Measurements from ENCODE around the gene ACBD3. TPM values are rescaled to one million over a fixed set of nuclear protein-coding genes. Genes with fewer than 3 reads are reported as not detected.

Gene ACBD3
- total RNA-seq, 4 donors from 2014 or later, result 37.0 to 64.7 (median 52.1) TPM

GRCh38 chr1:226223157-226223785, 36.7 kb upstream of the ACBD3 start, which contains the start of gene MIXL1:
MIXL1 (plus strand) TSS chr1:226223664; CDS start chr1:226223682, 18 bp downstream.
- Histone ChIP-seq H3K27ac (peak within 1 kb of the TSS in 1 of 4 donors; percentile 12), H3K9me3 (no peaks in the 10 kb centered on the region), H3K4me3 (peak within 1 kb of the TSS; percentile 36 to 68 (median 47)), H3K4me1 (peaks cover 4 to 15% (median 9%) of the 10 kb centered on the region in 3 donors), H3K36me3 (no peaks in the 10 kb centered on the region), H3K27me3 (peaks cover 0 to 37% (median 7%) of the 10 kb centered on the region in 4 donors)
- TF ChIP-seq, protein P1, sequence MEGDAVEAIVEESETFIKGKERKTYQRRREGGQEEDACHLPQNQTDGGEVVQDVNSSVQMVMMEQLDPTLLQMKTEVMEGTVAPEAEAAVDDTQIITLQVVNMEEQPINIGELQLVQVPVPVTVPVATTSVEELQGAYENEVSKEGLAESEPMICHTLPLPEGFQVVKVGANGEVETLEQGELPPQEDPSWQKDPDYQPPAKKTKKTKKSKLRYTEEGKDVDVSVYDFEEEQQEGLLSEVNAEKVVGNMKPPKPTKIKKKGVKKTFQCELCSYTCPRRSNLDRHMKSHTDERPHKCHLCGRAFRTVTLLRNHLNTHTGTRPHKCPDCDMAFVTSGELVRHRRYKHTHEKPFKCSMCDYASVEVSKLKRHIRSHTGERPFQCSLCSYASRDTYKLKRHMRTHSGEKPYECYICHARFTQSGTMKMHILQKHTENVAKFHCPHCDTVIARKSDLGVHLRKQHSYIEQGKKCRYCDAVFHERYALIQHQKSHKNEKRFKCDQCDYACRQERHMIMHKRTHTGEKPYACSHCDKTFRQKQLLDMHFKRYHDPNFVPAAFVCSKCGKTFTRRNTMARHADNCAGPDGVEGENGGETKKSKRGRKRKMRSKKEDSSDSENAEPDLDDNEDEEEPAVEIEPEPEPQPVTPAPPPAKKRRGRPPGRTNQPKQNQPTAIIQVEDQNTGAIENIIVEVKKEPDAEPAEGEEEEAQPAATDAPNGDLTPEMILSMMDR (IDR thresholded peaks at IDR 0.05), result no peak
- TF ChIP-seq POLR2A (IDR thresholded peaks at IDR 0.05), result no peak
- DNase-seq, result no peak
- intact Hi-C loops (cut with DNase I), result no loop called here
- 3% methylated on average over 5 of the region's 62 CpGs; no CpG with 5 or more reads in 1 of the 2 donors for WGBS, 2 donors

DNA sequence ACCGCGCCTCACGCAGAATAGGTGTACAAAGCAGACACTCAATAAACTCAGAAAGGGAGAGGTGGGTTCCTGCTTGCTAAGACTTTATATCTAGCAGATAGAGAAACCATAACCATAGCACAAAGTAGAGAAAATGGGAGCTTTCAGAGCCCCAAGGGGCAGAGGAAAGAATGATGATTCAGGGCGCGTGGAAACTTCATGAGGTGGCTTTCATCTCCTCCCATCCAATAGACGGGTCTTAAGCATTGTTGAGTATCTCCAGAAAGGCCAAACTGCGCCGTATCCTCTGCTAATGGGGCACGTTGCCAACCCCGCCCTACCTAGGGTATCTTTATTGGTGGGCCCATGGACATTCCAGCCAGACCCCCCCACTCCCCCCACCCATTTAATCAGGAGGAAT, 36.1 kb upstream of the ACBD3 start:
- H3K4me3 ChIP-seq, result no peak overlapping the region
- 90 to 96% methylated on average over 7 to 10 of the region's 10 CpGs for WGBS, 2 donors
- intact Hi-C loops (cut with DNase I), result no loop called here
- peaks cover 0 to 37% (median 7%) of the 10 kb centered on the region in 4 donors for H3K27me3 ChIP-seq
- H3K4me1 ChIP-seq, result peaks cover 4 to 15% (median 9%) of the 10 kb centered on the region in 3 donors
- H3K36me3 ChIP-seq, result no peaks in the 10 kb centered on the region
- no peaks in the 10 kb centered on the region for H3K9me3 ChIP-seq
- H3K27ac ChIP-seq, result no peak overlapping the region
- no peak for DNase-seq
- TF ChIP-seq, protein P1 (IDR thresholded peaks at IDR 0.05), result no peak
- no peak for TF ChIP-seq POLR2A (IDR thresholded peaks at IDR 0.05)

- no peak for DNase-seq
- intact Hi-C loops (cut with DNase I), result no loop called here
- H3K9me3 ChIP-seq, result no peaks in the 10 kb centered on the region
- H3K4me1 ChIP-seq, result peaks cover 4 to 15% (median 9%) of the 10 kb centered on the region in 3 donors
- no peak overlapping the region for H3K4me3 ChIP-seq
- 57 to 58% methylated on average over 11 of the region's 11 CpGs for WGBS, 2 donors
- no peaks in the 10 kb centered on the region for H3K36me3 ChIP-seq
- H3K27ac ChIP-seq, result no peak overlapping the region
- no peak for TF ChIP-seq POLR2A (IDR thresholded peaks at IDR 0.05)
- TF ChIP-seq, protein P1 (IDR thresholded peaks at IDR 0.05), result no peak
- peaks cover 0 to 30% (median 7%) of the 10 kb centered on the region in 4 donors for H3K27me3 ChIP-seq
Observed at GRCh38 chr1:226220473-226221189, 34.1 kb upstream of the ACBD3 start.

DNA sequence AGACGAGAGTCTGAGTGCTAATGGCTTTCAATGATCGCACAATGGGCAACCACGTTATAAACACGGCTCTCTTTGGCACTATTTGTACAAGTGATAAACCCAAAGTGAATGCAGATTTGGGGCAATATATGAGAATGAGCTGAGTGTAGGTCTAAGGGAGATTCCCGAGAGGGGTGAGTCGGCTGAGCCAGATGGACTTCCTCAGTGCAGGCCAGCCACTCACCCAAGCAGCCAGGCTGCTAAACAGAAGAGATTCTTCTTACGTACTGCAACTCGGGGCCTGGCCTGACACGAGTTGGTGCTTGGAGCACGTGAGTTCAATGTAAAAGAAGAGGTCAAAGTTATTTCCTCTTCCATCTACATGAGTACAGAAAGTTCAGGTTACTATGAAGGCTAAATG, 30.7 kb upstream of the ACBD3 start:
- intact Hi-C loops (cut with DNase I), result no loop called here
- H3K4me3 ChIP-seq, result no peak overlapping the region
- TF ChIP-seq, protein P1 (IDR thresholded peaks at IDR 0.05), result no peak
- no peak for TF ChIP-seq POLR2A (IDR thresholded peaks at IDR 0.05)
- no peaks in the 10 kb centered on the region for H3K4me1 ChIP-seq
- H3K9me3 ChIP-seq, result no peaks in the 10 kb centered on the region
- WGBS, 2 donors, result 69 to 80% methylated on average over 10 of the region's 10 CpGs
- DNase-seq, result no peak
- H3K36me3 ChIP-seq, result no peaks in the 10 kb centered on the region
- no peak overlapping the region for H3K27ac ChIP-seq
- H3K27me3 ChIP-seq, result no peaks in the 10 kb centered on the region

GRCh38 chr1:226216056-226216455, 29.5 kb upstream of the ACBD3 start:
- no peaks in the 10 kb centered on the region for H3K36me3 ChIP-seq
- no peak for DNase-seq
- intact Hi-C loops (cut with DNase I), result no loop called here
- H3K4me1 ChIP-seq, result no peaks in the 10 kb centered on the region
- TF ChIP-seq POLR2A (IDR thresholded peaks at IDR 0.05), result no peak
- TF ChIP-seq, protein P1 (IDR thresholded peaks at IDR 0.05), result no peak
- H3K27me3 ChIP-seq, result no peaks in the 10 kb centered on the region
- WGBS, 2 donors, result 50 to 64% methylated on average over 5 of the region's 5 CpGs
- H3K4me3 ChIP-seq, result no peak overlapping the region
- H3K27ac ChIP-seq, result no peak overlapping the region
- H3K9me3 ChIP-seq, result no peaks in the 10 kb centered on the region

All from esophagus squamous epithelium (tissue), 5 donors.